Measurements from ENCODE around the gene CCR4. TPM values are rescaled to one million over a fixed set of nuclear protein-coding genes. Genes with fewer than 3 reads are reported as not detected.

Gene CCR4
- total and polyA plus RNA-seq, 10 of the 15 experiments (the other 5 are each of a cell fraction or from before 2014, with no cell fraction given): 0.41 to 12.4 (median 5.3) TPM

DNA sequence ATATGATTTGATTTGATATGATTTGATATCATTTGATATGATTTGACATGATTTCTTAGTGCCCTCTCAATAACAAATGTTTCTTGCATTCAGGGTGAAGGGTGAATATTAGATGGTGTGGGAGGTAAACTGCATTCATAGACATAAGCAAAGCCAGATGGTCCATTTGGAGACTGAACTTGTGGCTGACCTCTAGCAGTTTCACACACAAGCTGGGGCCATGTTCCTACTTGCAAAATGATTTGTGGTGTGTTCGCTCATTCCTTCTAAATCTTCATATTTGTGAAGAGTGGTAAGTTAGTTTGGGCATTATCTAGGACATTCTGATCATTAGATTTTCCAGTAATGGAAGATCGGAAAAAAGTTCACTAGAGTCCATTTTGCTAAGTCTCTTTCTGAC is 40.5 kb upstream of the CCR4 start:
- DNase-seq (ENCODE audit: low read depth, low spot score) (no peak), ATAC-seq (no peak), FAIRE-seq (no peak)
- 50% methylated on average over 2 of the region's 2 CpGs for WGBS (ENCODE audit: insufficient coverage, insufficient replicate concordance, low lambda C conversion rate, missing lambda C conversion rate)
- H3K27ac ChIP-seq (ENCODE audit: control insufficient read depth, insufficient read depth): no peak overlapping the region
- H4K20me1 ChIP-seq (ENCODE audit: control insufficient read depth, insufficient read depth): no peaks in the 10 kb centered on the region
- no peak overlapping the region for H2AFZ ChIP-seq (ENCODE audit: control insufficient read depth, low read depth, low read length)
- TF ChIP-seq, protein P1, sequence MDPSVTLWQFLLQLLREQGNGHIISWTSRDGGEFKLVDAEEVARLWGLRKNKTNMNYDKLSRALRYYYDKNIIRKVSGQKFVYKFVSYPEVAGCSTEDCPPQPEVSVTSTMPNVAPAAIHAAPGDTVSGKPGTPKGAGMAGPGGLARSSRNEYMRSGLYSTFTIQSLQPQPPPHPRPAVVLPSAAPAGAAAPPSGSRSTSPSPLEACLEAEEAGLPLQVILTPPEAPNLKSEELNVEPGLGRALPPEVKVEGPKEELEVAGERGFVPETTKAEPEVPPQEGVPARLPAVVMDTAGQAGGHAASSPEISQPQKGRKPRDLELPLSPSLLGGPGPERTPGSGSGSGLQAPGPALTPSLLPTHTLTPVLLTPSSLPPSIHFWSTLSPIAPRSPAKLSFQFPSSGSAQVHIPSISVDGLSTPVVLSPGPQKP (IDR thresholded peaks at IDR 0.05; ENCODE audit: low read depth, low read length): no peak
- TF ChIP-seq ZNF274 (IDR thresholded peaks at IDR 0.05; ENCODE audit: insufficient read depth, insufficient read length) (no peak), SIN3A (IDR thresholded peaks at IDR 0.05; ENCODE audit: low read depth, low read length) (no peak), MEF2A (IDR thresholded peaks at IDR 0.05; ENCODE audit: insufficient read depth, low read depth, low read length) (no peak), KLF5 (IDR thresholded peaks at IDR 0.05; ENCODE audit: partially characterized antibody) (no peak), ATF7 (IDR thresholded peaks at IDR 0.05; ENCODE audit: low read depth) (no peak), PAX5 (IDR thresholded peaks at IDR 0.05; ENCODE audit: borderline replicate concordance, low read depth, low read length) (no peak), MYB (IDR thresholded peaks at IDR 0.05; ENCODE audit: borderline replicate concordance, low read depth, low read length) (no peak), NFIC (IDR thresholded peaks at IDR 0.05; ENCODE audit: low read depth, low read length) (no peak), CHD1 (IDR thresholded peaks at IDR 0.05; ENCODE audit: low read depth, low read length) (no peak), BACH1 (IDR thresholded peaks at IDR 0.05; ENCODE audit: borderline replicate concordance) (no peak), CHD4 (IDR thresholded peaks at IDR 0.05) (no peak), TAF1 (IDR thresholded peaks at IDR 0.05; ENCODE audit: borderline replicate concordance, low read depth, low read length) (no peak), YBX1 (IDR thresholded peaks at IDR 0.05) (no peak), EZH2 (IDR thresholded peaks at IDR 0.05; ENCODE audit: borderline replicate concordance, control insufficient read depth, low read depth, low read length) (no peak), SMC3 (IDR thresholded peaks at IDR 0.05; ENCODE audit: borderline replicate concordance, low read length) (no peak)
- TF ChIP-seq, protein P2, sequence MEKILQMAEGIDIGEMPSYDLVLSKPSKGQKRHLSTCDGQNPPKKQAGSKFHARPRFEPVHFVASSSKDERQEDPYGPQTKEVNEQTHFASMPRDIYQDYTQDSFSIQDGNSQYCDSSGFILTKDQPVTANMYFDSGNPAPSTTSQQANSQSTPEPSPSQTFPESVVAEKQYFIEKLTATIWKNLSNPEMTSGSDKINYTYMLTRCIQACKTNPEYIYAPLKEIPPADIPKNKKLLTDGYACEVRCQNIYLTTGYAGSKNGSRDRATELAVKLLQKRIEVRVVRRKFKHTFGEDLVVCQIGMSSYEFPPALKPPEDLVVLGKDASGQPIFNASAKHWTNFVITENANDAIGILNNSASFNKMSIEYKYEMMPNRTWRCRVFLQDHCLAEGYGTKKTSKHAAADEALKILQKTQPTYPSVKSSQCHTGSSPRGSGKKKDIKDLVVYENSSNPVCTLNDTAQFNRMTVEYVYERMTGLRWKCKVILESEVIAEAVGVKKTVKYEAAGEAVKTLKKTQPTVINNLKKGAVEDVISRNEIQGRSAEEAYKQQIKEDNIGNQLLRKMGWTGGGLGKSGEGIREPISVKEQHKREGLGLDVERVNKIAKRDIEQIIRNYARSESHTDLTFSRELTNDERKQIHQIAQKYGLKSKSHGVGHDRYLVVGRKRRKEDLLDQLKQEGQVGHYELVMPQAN (conservative IDR thresholded peaks at IDR 0.05): no peak
- TF ChIP-seq, protein P3, sequence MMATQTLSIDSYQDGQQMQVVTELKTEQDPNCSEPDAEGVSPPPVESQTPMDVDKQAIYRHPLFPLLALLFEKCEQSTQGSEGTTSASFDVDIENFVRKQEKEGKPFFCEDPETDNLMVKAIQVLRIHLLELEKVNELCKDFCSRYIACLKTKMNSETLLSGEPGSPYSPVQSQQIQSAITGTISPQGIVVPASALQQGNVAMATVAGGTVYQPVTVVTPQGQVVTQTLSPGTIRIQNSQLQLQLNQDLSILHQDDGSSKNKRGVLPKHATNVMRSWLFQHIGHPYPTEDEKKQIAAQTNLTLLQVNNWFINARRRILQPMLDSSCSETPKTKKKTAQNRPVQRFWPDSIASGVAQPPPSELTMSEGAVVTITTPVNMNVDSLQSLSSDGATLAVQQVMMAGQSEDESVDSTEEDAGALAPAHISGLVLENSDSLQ (IDR thresholded peaks at IDR 0.05): no peak
- TF ChIP-seq, protein P4, sequence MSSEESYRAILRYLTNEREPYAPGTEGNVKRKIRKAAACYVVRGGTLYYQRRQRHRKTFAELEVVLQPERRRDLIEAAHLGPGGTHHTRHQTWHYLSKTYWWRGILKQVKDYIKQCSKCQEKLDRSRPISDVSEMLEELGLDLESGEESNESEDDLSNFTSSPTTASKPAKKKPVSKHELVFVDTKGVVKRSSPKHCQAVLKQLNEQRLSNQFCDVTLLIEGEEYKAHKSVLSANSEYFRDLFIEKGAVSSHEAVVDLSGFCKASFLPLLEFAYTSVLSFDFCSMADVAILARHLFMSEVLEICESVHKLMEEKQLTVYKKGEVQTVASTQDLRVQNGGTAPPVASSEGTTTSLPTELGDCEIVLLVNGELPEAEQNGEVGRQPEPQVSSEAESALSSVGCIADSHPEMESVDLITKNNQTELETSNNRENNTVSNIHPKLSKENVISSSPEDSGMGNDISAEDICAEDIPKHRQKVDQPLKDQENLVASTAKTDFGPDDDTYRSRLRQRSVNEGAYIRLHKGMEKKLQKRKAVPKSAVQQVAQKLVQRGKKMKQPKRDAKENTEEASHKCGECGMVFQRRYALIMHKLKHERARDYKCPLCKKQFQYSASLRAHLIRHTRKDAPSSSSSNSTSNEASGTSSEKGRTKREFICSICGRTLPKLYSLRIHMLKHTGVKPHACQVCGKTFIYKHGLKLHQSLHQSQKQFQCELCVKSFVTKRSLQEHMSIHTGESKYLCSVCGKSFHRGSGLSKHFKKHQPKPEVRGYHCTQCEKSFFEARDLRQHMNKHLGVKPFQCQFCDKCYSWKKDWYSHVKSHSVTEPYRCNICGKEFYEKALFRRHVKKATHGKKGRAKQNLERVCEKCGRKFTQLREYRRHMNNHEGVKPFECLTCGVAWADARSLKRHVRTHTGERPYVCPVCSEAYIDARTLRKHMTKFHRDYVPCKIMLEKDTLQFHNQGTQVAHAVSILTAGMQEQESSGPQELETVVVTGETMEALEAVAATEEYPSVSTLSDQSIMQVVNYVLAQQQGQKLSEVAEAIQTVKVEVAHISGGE (CRISPR knock-in tag; IDR thresholded peaks at IDR 0.05): no peak
- H3K4me1 ChIP-seq (ENCODE audit: control insufficient read depth, insufficient read depth, low read length): no peaks in the 10 kb centered on the region
- in situ Hi-C loops (cut with MboI): no loop called here
- RAD21 ChIA-PET (ENCODE audit: unreplicated experiment): no interaction called here
- no peak overlapping the region for H3K4me2 ChIP-seq (ENCODE audit: control insufficient read depth, insufficient read depth)
- intact Hi-C loops (cut with micrococcal nuclease; ENCODE audit: unreplicated experiment): no loop called here
- no peak overlapping the region for H3K9ac ChIP-seq (ENCODE audit: control insufficient read depth, insufficient read depth, low read length)
- BruUV-seq (replicated peaks): no TSS peak
- H3K4me3 ChIP-seq: no peak overlapping the region
- H3K36me3 ChIP-seq (ENCODE audit: control insufficient read depth in 2 of 2, insufficient read depth in 2 of 2, low read length in 1 of 2): no peaks in the 10 kb centered on the region
- H3K79me2 ChIP-seq (ENCODE audit: control insufficient read depth, insufficient read depth, low read length): no peaks in the 10 kb centered on the region
- CTCF ChIA-PET: interaction anchor here (0.7 kb wide), 1 partner anchor 52 kb away, joined by 4 read pairs; no protein-coding TSS in a partner anchor
- POLR2A ChIA-PET: interaction anchor here (0.6 kb wide), 1 partner anchor 695 kb away, joined by 3 read pairs; no protein-coding TSS in a partner anchor
- H3K27me3 ChIP-seq (replicated peaks in 1 of 2; ENCODE audit: control insufficient read depth in 2 of 2, insufficient read depth in 2 of 2, low read length in 1 of 2): no peaks in the 10 kb centered on the region
- SMC1A ChIA-PET (ENCODE audit: uncharacterized antibody, unreplicated experiment): interaction anchor here (1.0 kb wide), 1 partner anchor 59 kb away, joined by 3 read pairs; no protein-coding TSS in a partner anchor
- no peaks in the 10 kb centered on the region for H3K9me3 ChIP-seq (replicated peaks; ENCODE audit: control insufficient read depth, insufficient read depth, low read length)

Data from GM12878 (cell line).